Uterus (tissue), 2 donors: ENCODE measurements around the gene MADD.

Experiments used
- CTCF ChIP-seq, 4 experiments: fragments of 200-600 bp in 2 of 4; fragments of 450-650 bp in 2 of 4; sonication (generic) in 2 of 4; IDR thresholded peaks; one replicate each; pipeline ENCODE4 v1.5.1; 2016 to 2019; ENCODE audit warnings: antibody characterized with exemption in 4 of 4, mild to moderate bottlenecking in 2 of 4, moderate library complexity in 1 of 4
- POLR2A ChIP-seq, 2 donors: fragments of 450-650 bp; IDR thresholded peaks; one replicate each; pipeline ENCODE4 v1.6.1; 2016; ENCODE audit warnings: antibody characterized with exemption in 2 of 2, mild to moderate bottlenecking in 1 of 2, moderate library complexity in 1 of 2

- no peak for TF ChIP-seq POLR2A (IDR thresholded peaks at IDR 0.05)
- TF ChIP-seq CTCF (IDR thresholded peaks at IDR 0.05), result no peak
These were observed 12.5 kb downstream of the MADD start for GRCh38 chr11:47282462-47282861.
